Measurements from ENCODE around the gene KCTD12. TPM values are rescaled to one million over a fixed set of nuclear protein-coding genes. Genes with fewer than 3 reads are reported as not detected.

The KCTD12 gene
- polyA plus RNA-seq, 3 donors, result 30.9 to 67.1 (median 31.2) TPM

- H3K4me2 ChIP-seq (replicated peaks; ENCODE audit: extremely low read depth, low read length, poor library complexity, severe bottlenecking), result peak overlapping the region; percentile 85
- intact Hi-C loops (cut with micrococcal nuclease), result no loop called here
These were observed 8.2 kb downstream of the KCTD12 start for GRCh38 chr13:76878043-76878442.

GRCh38 chr13:76875271-76875815, 10.9 kb downstream of the KCTD12 start:
- Mint-ChIP-seq H3K9me3 (peaks cover 0 to 2% (median 0%) of the 10 kb centered on the region in 7 donors), H3K4me3 (no peak overlapping the region), H3K27me3 (ENCODE audit: low read depth in 3 of 3) (no peaks in the 10 kb centered on the region), H3K27ac (peak overlapping the region in 3 of 7 donors; percentile 24 to 88 (median 84)), H3K4me1 (peaks cover 54% of the 10 kb centered on the region), H3K36me3 (peaks cover 11 to 12% of the 10 kb centered on the region in 2 donors)
- no peak overlapping the region for H2AFZ ChIP-seq (ENCODE audit: insufficient read depth, low read depth, low read length, poor library complexity, severe bottlenecking)
- DNase-seq, result no peak
- H3K4me1 ChIP-seq (ENCODE audit: control insufficient read depth in 1 of 2, insufficient read depth in 2 of 2, low read length in 2 of 2), result peaks cover 37 to 64% of the 10 kb centered on the region in 2 donors
- TF ChIP-seq, protein P1, sequence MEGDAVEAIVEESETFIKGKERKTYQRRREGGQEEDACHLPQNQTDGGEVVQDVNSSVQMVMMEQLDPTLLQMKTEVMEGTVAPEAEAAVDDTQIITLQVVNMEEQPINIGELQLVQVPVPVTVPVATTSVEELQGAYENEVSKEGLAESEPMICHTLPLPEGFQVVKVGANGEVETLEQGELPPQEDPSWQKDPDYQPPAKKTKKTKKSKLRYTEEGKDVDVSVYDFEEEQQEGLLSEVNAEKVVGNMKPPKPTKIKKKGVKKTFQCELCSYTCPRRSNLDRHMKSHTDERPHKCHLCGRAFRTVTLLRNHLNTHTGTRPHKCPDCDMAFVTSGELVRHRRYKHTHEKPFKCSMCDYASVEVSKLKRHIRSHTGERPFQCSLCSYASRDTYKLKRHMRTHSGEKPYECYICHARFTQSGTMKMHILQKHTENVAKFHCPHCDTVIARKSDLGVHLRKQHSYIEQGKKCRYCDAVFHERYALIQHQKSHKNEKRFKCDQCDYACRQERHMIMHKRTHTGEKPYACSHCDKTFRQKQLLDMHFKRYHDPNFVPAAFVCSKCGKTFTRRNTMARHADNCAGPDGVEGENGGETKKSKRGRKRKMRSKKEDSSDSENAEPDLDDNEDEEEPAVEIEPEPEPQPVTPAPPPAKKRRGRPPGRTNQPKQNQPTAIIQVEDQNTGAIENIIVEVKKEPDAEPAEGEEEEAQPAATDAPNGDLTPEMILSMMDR (IDR thresholded peaks at IDR 0.05), result no peak
- H3K9ac ChIP-seq (ENCODE audit: insufficient read depth, low read length, poor library complexity, severe bottlenecking), result no peak overlapping the region
- H3K79me2 ChIP-seq (ENCODE audit: insufficient read depth, low read length), result peaks cover 25% of the 10 kb centered on the region
- H3K36me3 ChIP-seq (replicated peaks in 1 of 2; ENCODE audit: control insufficient read depth in 1 of 2, insufficient read depth in 2 of 2, low read length in 2 of 2), result no peaks in the 10 kb centered on the region
- intact Hi-C loops (cut with micrococcal nuclease), result no loop called here
- H3K4me3 ChIP-seq (replicated peaks in 1 of 3; ENCODE audit: low read depth in 2 of 3, low read length in 3 of 3), result no peak overlapping the region
- no peak overlapping the region for H3K4me2 ChIP-seq (replicated peaks; ENCODE audit: extremely low read depth, low read length, poor library complexity, severe bottlenecking)
- peak overlapping the region in 1 of 2 donors; percentile 73 for H3K27ac ChIP-seq (ENCODE audit: low read depth in 1 of 2, low read length in 2 of 2)
- H3K9me3 ChIP-seq (replicated peaks in 1 of 2; ENCODE audit: control insufficient read depth in 1 of 2, insufficient read depth in 1 of 2, low read length in 2 of 2), result no peaks in the 10 kb centered on the region
- WGBS (ENCODE audit: insufficient coverage), result no CpG with 5 or more reads among the region's 3 CpGs
- no peaks in the 10 kb centered on the region for H3K27me3 ChIP-seq (ENCODE audit: control insufficient read depth in 2 of 2, insufficient read depth in 2 of 2, low read length in 2 of 2)
- no peaks in the 10 kb centered on the region for H4K20me1 ChIP-seq (ENCODE audit: insufficient read depth, low read length)

More at GRCh38 chr13:76878043-76878442, 8.2 kb downstream of the KCTD12 start:
- peaks cover 39 to 73% of the 10 kb centered on the region in 2 donors for H3K4me1 ChIP-seq (ENCODE audit: control insufficient read depth in 1 of 2, insufficient read depth in 2 of 2, low read length in 2 of 2)
- Mint-ChIP-seq H3K4me1 (peaks cover 57% of the 10 kb centered on the region), H3K27me3 (ENCODE audit: low read depth in 3 of 3) (no peaks in the 10 kb centered on the region), H3K27ac (peak overlapping the region; percentile 94 to 98 (median 97)), H3K9me3 (peaks cover 0 to 2% (median 0%) of the 10 kb centered on the region in 7 donors), H3K36me3 (peaks cover 22 to 29% of the 10 kb centered on the region in 2 donors), H3K4me3 (no peak overlapping the region)
- peak overlapping the region; percentile 3 to 96 for H3K27ac ChIP-seq (ENCODE audit: low read depth in 1 of 2, low read length in 2 of 2)
- no peaks in the 10 kb centered on the region for H3K27me3 ChIP-seq (ENCODE audit: control insufficient read depth in 2 of 2, insufficient read depth in 2 of 2, low read length in 2 of 2)
- TF ChIP-seq, protein P1 (IDR thresholded peaks at IDR 0.05), result no peak
- no peak overlapping the region for H3K9ac ChIP-seq (ENCODE audit: insufficient read depth, low read length, poor library complexity, severe bottlenecking)
- no peak overlapping the region for H2AFZ ChIP-seq (ENCODE audit: insufficient read depth, low read depth, low read length, poor library complexity, severe bottlenecking)
- H3K9me3 ChIP-seq (replicated peaks in 1 of 2; ENCODE audit: control insufficient read depth in 1 of 2, insufficient read depth in 1 of 2, low read length in 2 of 2), result no peaks in the 10 kb centered on the region
- DNase-seq, result peak in 2 of 3 donors; percentile 23 to 30
- no CpG with 5 or more reads among the region's 3 CpGs for whole genome bisulfite sequencing (ENCODE audit: insufficient coverage)
- H3K4me3 ChIP-seq (replicated peaks in 1 of 3; ENCODE audit: low read depth in 2 of 3, low read length in 3 of 3), result peak overlapping the region in 1 of 3 experiments; percentile 96
- peaks cover 0 to 5% of the 10 kb centered on the region in 2 donors for H3K36me3 ChIP-seq (replicated peaks in 1 of 2; ENCODE audit: control insufficient read depth in 1 of 2, insufficient read depth in 2 of 2, low read length in 2 of 2)
- peaks cover 52% of the 10 kb centered on the region for H3K79me2 ChIP-seq (ENCODE audit: insufficient read depth, low read length)
- H4K20me1 ChIP-seq (ENCODE audit: insufficient read depth, low read length), result peaks cover 3% of the 10 kb centered on the region
